Neural progenitor cell (in vitro differentiated cells): ENCODE results near the gene OPHN1. TPM values are rescaled to one million over a fixed set of nuclear protein-coding genes. Genes with fewer than 3 reads are reported as not detected.

Source experiments
- DNase-seq: peaks from one replicate; pipeline ENCODE4 v3.0.0-alpha.2; 2016; ENCODE audit warnings: low spot score
- H2AFZ ChIP-seq: fragments of 200-600 bp; sonication (generic); replicated peaks from 2 replicates; pipeline ENCODE4 v1.6.1; 2016; ENCODE audit warnings: antibody characterized with exemption
- H3F3A ChIP-seq: fragments of 200-600 bp; sonication (generic); 2 replicates; pipeline ENCODE4 v1.6.1; 2016; ENCODE audit warnings: antibody characterized with exemption, low read depth
- H3K27ac ChIP-seq: fragments of 200-600 bp; sonication (generic); 2 replicates; pipeline ENCODE4 v1.5.1; 2016; ENCODE audit warnings: mild to moderate bottlenecking
- H3K27me3 ChIP-seq: fragments of 200-600 bp; sonication (generic); 2 replicates; pipeline ENCODE4 v1.6.1; 2016; ENCODE audit warnings: mild to moderate bottlenecking, moderate library complexity
- H3K36me3 ChIP-seq: fragments of 200-600 bp; sonication (generic); 2 replicates; pipeline ENCODE4 v1.5.1; 2016
- H3K4me1 ChIP-seq: fragments of 200-600 bp; sonication (generic); 2 replicates; pipeline ENCODE4 v1.6.1; 2016; ENCODE audit warnings: mixed run types
- H3K4me2 ChIP-seq: fragments of 200-600 bp; sonication (generic); 2 replicates; pipeline ENCODE4 v1.6.1; 2016
- H3K4me3 ChIP-seq: fragments of 200-600 bp; sonication (generic); 2 replicates; pipeline ENCODE4 v1.5.1; 2016
- H3K79me2 ChIP-seq: fragments of 200-600 bp; sonication (generic); 2 replicates; pipeline ENCODE4 v1.6.1; 2016; ENCODE audit warnings: low read depth
- H3K9ac ChIP-seq: fragments of 200-600 bp; sonication (generic); 2 replicates; pipeline ENCODE4 v1.6.1; 2016
- H3K9me3 ChIP-seq: fragments of 200-600 bp; sonication (generic); 2 replicates; pipeline ENCODE4 v1.5.1; 2016; ENCODE audit warnings: low read depth
- H4K20me1 ChIP-seq: fragments of 200-600 bp; sonication (generic); 2 replicates; pipeline ENCODE4 v1.6.1; 2016; ENCODE audit warnings: low read depth
- H3K27ac Mint-ChIP-seq: 3 replicates; pipeline ENCODE4 v1.8.0; 2021; ENCODE audit warnings: mixed read lengths
- H3K27me3 Mint-ChIP-seq: 2 replicates; pipeline ENCODE4 v1.8.0; 2022; ENCODE audit warnings: low read depth, mild to moderate bottlenecking, inconsistent platforms, moderate library complexity, mixed read lengths; ENCODE audit not compliant: insufficient read depth
- H3K36me3 Mint-ChIP-seq: 3 replicates; pipeline ENCODE4 v1.8.0; 2021; ENCODE audit warnings: mixed read lengths
- H3K4me1 Mint-ChIP-seq: 3 replicates; pipeline ENCODE4 v1.8.0; 2021; ENCODE audit warnings: mixed read lengths
- H3K4me3 Mint-ChIP-seq: 3 replicates; pipeline ENCODE4 v1.8.0; 2021; ENCODE audit warnings: mild to moderate bottlenecking, moderate library complexity, mixed read lengths
- H3K9me3 Mint-ChIP-seq: 3 replicates; pipeline ENCODE4 v1.8.0; 2020; ENCODE audit warnings: mixed read lengths
- CTCF ChIP-seq: fragments of 200-600 bp; sonication (generic); IDR thresholded peaks from 2 replicates; pipeline ENCODE4 v1.5.1; 2017; ENCODE audit warnings: antibody characterized with exemption, mild to moderate bottlenecking
- EZH2 ChIP-seq: fragments of 200-600 bp; sonication (generic); IDR thresholded peaks from 2 replicates; pipeline ENCODE4 v1.6.1; 2017; ENCODE audit warnings: antibody characterized with exemption, mild to moderate bottlenecking, moderate library complexity
- EZH2phosphoT487 ChIP-seq: fragments of 200-600 bp; sonication (generic); IDR thresholded peaks from 2 replicates; pipeline ENCODE4 v1.6.1; 2017; ENCODE audit warnings: antibody characterized with exemption
- total RNA-seq: library from RNA; depleted of rRNA; stranded (reverse); fragments of >200 nt; gene quantifications from 2 replicates; pipeline ENCODE4 v1.2.3, GENCODE V29; 2015; ENCODE audit warnings: low replicate concordance

OPHN1 gene
- total RNA-seq, 1 donor from 2014 or later, result 4.5 TPM

- H3K36me3 Mint-ChIP-seq, result no peaks in the 10 kb centered on the region
- no peak for DNase-seq
- H3K4me3 Mint-ChIP-seq, result no peak overlapping the region
- H3K27ac Mint-ChIP-seq, result no peak overlapping the region
- H3K9ac ChIP-seq, result no peak overlapping the region
- H4K20me1 ChIP-seq, result no peaks in the 10 kb centered on the region
- no peak overlapping the region for H3K4me3 ChIP-seq
- H3K36me3 ChIP-seq, result no peaks in the 10 kb centered on the region
- no peaks in the 10 kb centered on the region for H3K9me3 Mint-ChIP-seq
- no peaks in the 10 kb centered on the region for H3K79me2 ChIP-seq
- H3K9me3 ChIP-seq, result no peaks in the 10 kb centered on the region
- no peaks in the 10 kb centered on the region for H3F3A ChIP-seq
- no peaks in the 10 kb centered on the region for H3K27me3 Mint-ChIP-seq
- H3K4me1 Mint-ChIP-seq, result no peaks in the 10 kb centered on the region
- H3K27ac ChIP-seq, result no peak overlapping the region
- H3K27me3 ChIP-seq, result no peaks in the 10 kb centered on the region
- no peak overlapping the region for H2AFZ ChIP-seq
- H3K4me2 ChIP-seq, result no peak overlapping the region
- TF ChIP-seq EZH2phosphoT487 (no peak), CTCF (no peak), EZH2 (no peak)
- no peaks in the 10 kb centered on the region for H3K4me1 ChIP-seq
Observed at GRCh38 chrX:68045008-68045577, 388.2 kb downstream of the OPHN1 start.

- Mint-ChIP-seq H3K36me3 (no peaks in the 10 kb centered on the region), H3K4me3 (no peak overlapping the region), H3K9me3 (no peaks in the 10 kb centered on the region)
Observed at GRCh38 chrX:68043713-68044438, 389.4 kb downstream of the OPHN1 start.

GRCh38 chrX:68041110-68041509 is 392.2 kb downstream of the OPHN1 start:
- H3K9me3 Mint-ChIP-seq, result no peaks in the 10 kb centered on the region
- no peak for DNase-seq

More at GRCh38 chrX:68043713-68044438, 389.4 kb downstream of the OPHN1 start:
- TF ChIP-seq EZH2, result no peak
- TF ChIP-seq EZH2phosphoT487, result no peak
- no peak for TF ChIP-seq CTCF
- Mint-ChIP-seq H3K27me3 (no peaks in the 10 kb centered on the region), H3K4me1 (no peaks in the 10 kb centered on the region), H3K27ac (no peak overlapping the region)
- H3K4me1 ChIP-seq, result no peaks in the 10 kb centered on the region
- H3K79me2 ChIP-seq, result no peaks in the 10 kb centered on the region
- no peak overlapping the region for H2AFZ ChIP-seq
- H3K4me2 ChIP-seq, result no peak overlapping the region
- H3K9me3 ChIP-seq, result no peaks in the 10 kb centered on the region
- H3K9ac ChIP-seq, result no peak overlapping the region
- no peaks in the 10 kb centered on the region for H3F3A ChIP-seq
- no peak for DNase-seq
- H3K27ac ChIP-seq, result no peak overlapping the region
- no peaks in the 10 kb centered on the region for H3K36me3 ChIP-seq
- no peaks in the 10 kb centered on the region for H4K20me1 ChIP-seq
- H3K27me3 ChIP-seq, result no peaks in the 10 kb centered on the region
- H3K4me3 ChIP-seq, result no peak overlapping the region

More at GRCh38 chrX:68041110-68041509, 392.2 kb downstream of the OPHN1 start:
- Mint-ChIP-seq H3K4me1 (no peaks in the 10 kb centered on the region), H3K36me3 (no peaks in the 10 kb centered on the region), H3K4me3 (no peak overlapping the region), H3K27ac (no peak overlapping the region), H3K27me3 (no peaks in the 10 kb centered on the region)
- Histone ChIP-seq H4K20me1 (no peaks in the 10 kb centered on the region), H3K79me2 (no peaks in the 10 kb centered on the region), H3K9ac (no peak overlapping the region), H3K27me3 (no peaks in the 10 kb centered on the region), H3K4me1 (no peaks in the 10 kb centered on the region), H3K9me3 (no peaks in the 10 kb centered on the region), H3K4me3 (no peak overlapping the region), H3F3A (no peaks in the 10 kb centered on the region), H3K4me2 (no peak overlapping the region), H3K36me3 (no peaks in the 10 kb centered on the region), H2AFZ (no peak overlapping the region), H3K27ac (no peak overlapping the region)
- TF ChIP-seq EZH2phosphoT487, result no peak
- no peak for TF ChIP-seq CTCF
- no peak for TF ChIP-seq EZH2
